Thyroid gland (tissue), 4 donors: ENCODE data around the gene P4HA3. TPM values are rescaled to one million over a fixed set of nuclear protein-coding genes. Genes with fewer than 3 reads are reported as not detected.

ENCODE experiments used
- DNase-seq, 2 donors: peaks; one replicate each; pipeline ENCODE4 v3.0.0-alpha.2; 2019
- H3K27ac ChIP-seq, 3 donors: fragments of 200-600 bp; sonication (generic); 1 replicate in 2 of 3; 2 replicates in 1 of 3; pipeline ENCODE4 v1.5.1; 2016 to 2019; ENCODE audit warnings: mild to moderate bottlenecking in 1 of 3, moderate library complexity in 1 of 3
- H3K27me3 ChIP-seq: fragments of 200-600 bp; sonication (generic); one replicate; pipeline ENCODE4 v1.5.1; 2019
- H3K36me3 ChIP-seq, 2 donors: fragments of 200-600 bp; sonication (generic); one replicate each; pipeline ENCODE4 v1.5.1; 2016 to 2019
- H3K4me1 ChIP-seq, 2 donors: fragments of 200-600 bp; sonication (generic); one replicate each; pipeline ENCODE4 v1.5.1; 2017 to 2019
- H3K4me3 ChIP-seq, 3 donors: fragments of 200-600 bp; sonication (generic); replicated peaks in 1 of 3; 1 replicate in 2 of 3; 2 replicates in 1 of 3; pipeline ENCODE4 v1.5.1; 2016; ENCODE audit warnings: mild to moderate bottlenecking in 1 of 3
- H3K9me3 ChIP-seq: fragments of 200-600 bp; sonication (generic); one replicate; pipeline ENCODE4 v1.5.1; 2017
- POLR2A ChIP-seq, 2 donors: fragments of 450-650 bp; IDR thresholded peaks; one replicate each; pipeline ENCODE4 v1.6.1; 2017; ENCODE audit warnings: antibody characterized with exemption in 2 of 2, mild to moderate bottlenecking in 2 of 2, moderate library complexity in 1 of 2
- WGBS, 2 donors: methylation state at CpG; one replicate each; pipeline ENCODE4 v1.1.5; 2017; 5-methylcytosine and 5-hydroxymethylcytosine counted together
- intact Hi-C: fragments of 100-400 bp; cut with DNase I; formaldehyde crosslinking; loops from one replicate; pipeline ENCODE4 v1.15.1; 2023
- total RNA-seq, 4 donors: library from RNA; depleted of rRNA; stranded (reverse); fragments of >200 nt; gene quantifications; one replicate each; pipeline ENCODE4 v1.2.3, GENCODE V29; 2016
- TF ChIP-seq, protein P1 (sequence below), 6 experiments: fragments of 200-600 bp in 3 of 6; fragments of 450-650 bp in 3 of 6; sonication (generic) in 3 of 6; IDR thresholded peaks; one replicate each; pipeline ENCODE4 v1.5.1; 2016 to 2019; ENCODE audit warnings: antibody characterized with exemption in 6 of 6, mild to moderate bottlenecking in 2 of 6, inconsistent platforms in 1 of 6, moderate library complexity in 1 of 6

The P4HA3 gene
- total RNA-seq, 4 donors from 2014 or later: 1.6 to 4.3 (median 2.7) TPM

DNA sequence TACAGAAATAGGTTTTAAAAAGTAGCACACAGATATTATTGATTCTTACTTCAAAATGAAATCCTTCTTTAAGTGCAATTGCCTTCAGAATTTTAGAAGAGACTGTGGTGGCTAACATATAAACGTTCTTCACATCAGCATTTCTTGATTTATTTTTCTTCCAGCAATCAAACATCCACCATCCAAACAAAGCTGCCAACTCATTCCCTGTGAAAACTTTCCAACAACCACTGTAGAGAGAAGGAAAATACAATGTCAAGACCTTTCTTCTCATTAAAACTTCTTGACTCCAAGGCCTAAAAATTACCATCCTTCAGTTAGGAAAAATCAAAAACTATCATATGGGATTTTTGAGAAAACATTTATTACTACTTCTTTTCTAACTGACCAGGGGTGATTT lies 34.0 kb upstream of the P4HA3 start:
- Histone ChIP-seq H3K27ac (no peak overlapping the region), H3K4me1 (peaks cover 0 to 5% of the 10 kb centered on the region in 2 donors), H3K36me3 (no peaks in the 10 kb centered on the region), H3K4me3 (no peak overlapping the region), H3K27me3 (no peaks in the 10 kb centered on the region), H3K9me3 (no peaks in the 10 kb centered on the region)
- no peak for TF ChIP-seq POLR2A (IDR thresholded peaks at IDR 0.05)
- TF ChIP-seq, protein P1, sequence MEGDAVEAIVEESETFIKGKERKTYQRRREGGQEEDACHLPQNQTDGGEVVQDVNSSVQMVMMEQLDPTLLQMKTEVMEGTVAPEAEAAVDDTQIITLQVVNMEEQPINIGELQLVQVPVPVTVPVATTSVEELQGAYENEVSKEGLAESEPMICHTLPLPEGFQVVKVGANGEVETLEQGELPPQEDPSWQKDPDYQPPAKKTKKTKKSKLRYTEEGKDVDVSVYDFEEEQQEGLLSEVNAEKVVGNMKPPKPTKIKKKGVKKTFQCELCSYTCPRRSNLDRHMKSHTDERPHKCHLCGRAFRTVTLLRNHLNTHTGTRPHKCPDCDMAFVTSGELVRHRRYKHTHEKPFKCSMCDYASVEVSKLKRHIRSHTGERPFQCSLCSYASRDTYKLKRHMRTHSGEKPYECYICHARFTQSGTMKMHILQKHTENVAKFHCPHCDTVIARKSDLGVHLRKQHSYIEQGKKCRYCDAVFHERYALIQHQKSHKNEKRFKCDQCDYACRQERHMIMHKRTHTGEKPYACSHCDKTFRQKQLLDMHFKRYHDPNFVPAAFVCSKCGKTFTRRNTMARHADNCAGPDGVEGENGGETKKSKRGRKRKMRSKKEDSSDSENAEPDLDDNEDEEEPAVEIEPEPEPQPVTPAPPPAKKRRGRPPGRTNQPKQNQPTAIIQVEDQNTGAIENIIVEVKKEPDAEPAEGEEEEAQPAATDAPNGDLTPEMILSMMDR (IDR thresholded peaks at IDR 0.05): no peak
- no peak for DNase-seq
- intact Hi-C loops: no loop called here
- WGBS, 2 donors: 15 to 39% methylated on average over 1 of the region's 1 CpG

DNA sequence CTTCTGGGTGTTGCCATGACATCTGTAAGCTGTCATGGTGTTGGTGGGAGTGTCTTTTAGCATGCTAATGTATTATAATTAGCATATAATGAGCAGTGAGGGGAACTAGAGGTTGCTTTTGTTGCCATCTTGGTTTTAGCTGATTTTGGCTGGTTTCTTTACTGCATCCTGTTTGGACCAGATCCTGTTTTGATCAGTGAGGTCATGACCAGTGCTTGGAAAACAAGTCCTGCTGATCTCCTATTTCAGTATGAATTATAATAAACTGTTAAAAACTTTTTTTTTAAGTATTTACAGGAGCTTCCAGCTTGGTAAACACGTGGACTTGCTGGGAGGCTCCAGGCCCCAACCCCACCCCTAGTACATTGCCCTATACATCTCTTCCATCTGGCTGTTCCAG lies 30.5 kb upstream of the P4HA3 start:
- DNase-seq: no peak
- no peak overlapping the region for H3K4me3 ChIP-seq
- H3K9me3 ChIP-seq: no peaks in the 10 kb centered on the region
- no peaks in the 10 kb centered on the region for H3K36me3 ChIP-seq
- H3K4me1 ChIP-seq: peaks cover 0 to 12% of the 10 kb centered on the region in 2 donors
- H3K27me3 ChIP-seq: no peaks in the 10 kb centered on the region
- TF ChIP-seq POLR2A (IDR thresholded peaks at IDR 0.05): no peak
- TF ChIP-seq, protein P1 (IDR thresholded peaks at IDR 0.05): no peak
- intact Hi-C loops: no loop called here
- WGBS, 2 donors: 62 to 68% methylated on average over 1 of the region's 1 CpG
- H3K27ac ChIP-seq: no peak overlapping the region

DNA sequence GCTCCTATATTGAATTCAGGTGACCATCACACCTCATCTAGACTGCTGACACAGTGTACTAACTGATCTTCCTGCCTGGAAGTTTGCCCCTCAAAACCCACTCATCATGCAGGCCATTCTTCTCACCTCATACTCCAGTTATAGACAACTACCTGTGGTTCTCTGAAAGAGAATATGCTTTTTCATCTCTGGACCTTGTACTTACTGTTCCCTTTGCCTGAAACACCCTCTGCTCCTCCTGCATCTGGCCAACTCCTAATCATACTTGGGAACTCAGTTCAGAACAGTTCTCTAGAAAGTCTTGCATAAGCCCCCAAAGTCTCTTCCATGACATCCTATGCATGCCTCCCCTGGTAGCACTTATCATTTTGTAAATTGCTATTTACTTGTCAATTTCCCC lies 28.2 kb upstream of the P4HA3 start:
- Histone ChIP-seq H3K27ac (no peak overlapping the region), H3K4me1 (peaks cover 0 to 9% of the 10 kb centered on the region in 2 donors), H3K27me3 (no peaks in the 10 kb centered on the region), H3K4me3 (no peak overlapping the region), H3K9me3 (no peaks in the 10 kb centered on the region), H3K36me3 (no peaks in the 10 kb centered on the region)
- TF ChIP-seq, protein P1 (IDR thresholded peaks at IDR 0.05): no peak
- no peak for TF ChIP-seq POLR2A (IDR thresholded peaks at IDR 0.05)
- no peak for DNase-seq
- intact Hi-C loops: no loop called here

DNA sequence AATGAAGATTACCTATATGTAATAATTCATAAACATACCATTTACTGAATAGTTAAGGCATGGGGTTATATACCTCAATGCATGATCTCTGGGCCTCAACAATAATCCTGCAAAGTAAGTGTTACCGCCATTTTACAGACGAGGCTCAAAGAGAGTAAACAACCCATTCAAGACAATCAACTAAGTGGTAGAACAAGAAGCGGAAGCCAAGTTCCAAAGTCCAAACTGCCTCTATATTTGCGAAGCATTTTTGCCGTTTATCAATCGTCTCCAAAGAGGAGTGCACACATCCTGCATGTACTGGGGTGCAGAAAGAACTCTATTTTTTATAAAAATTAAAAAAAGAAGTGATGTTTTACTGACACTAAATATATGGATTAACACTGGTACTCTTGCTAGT lies 27.5 kb upstream of the P4HA3 start:
- H3K27ac ChIP-seq: no peak overlapping the region
- no peak for TF ChIP-seq POLR2A (IDR thresholded peaks at IDR 0.05)
- TF ChIP-seq, protein P1 (IDR thresholded peaks at IDR 0.05): no peak
- H3K4me3 ChIP-seq: no peak overlapping the region
- no peaks in the 10 kb centered on the region for H3K9me3 ChIP-seq
- H3K4me1 ChIP-seq: peaks cover 0 to 9% of the 10 kb centered on the region in 2 donors
- intact Hi-C loops: no loop called here
- H3K36me3 ChIP-seq: no peaks in the 10 kb centered on the region
- DNase-seq: no peak
- WGBS, 2 donors: 62 to 98% methylated on average over 6 of the region's 6 CpGs
- no peaks in the 10 kb centered on the region for H3K27me3 ChIP-seq

DNA sequence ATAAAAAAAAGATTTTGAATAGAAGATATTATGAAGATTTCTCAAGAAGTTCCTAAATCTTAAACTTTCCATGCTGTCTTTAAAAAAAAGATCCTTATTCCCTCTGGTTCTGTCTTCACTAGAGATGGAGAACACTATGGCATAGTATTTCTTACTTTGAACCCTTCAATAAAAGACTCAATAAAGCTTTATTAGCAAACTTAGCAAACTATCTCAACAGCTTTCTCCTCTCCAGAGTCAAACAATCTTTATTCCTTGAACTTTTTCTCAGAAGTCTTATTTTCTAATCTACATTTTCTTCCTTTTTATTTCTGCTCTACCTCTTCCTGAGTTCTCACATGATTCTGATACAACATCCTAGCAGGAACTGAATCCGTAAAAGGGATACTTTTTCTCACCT lies 21.8 kb upstream of the P4HA3 start:
- WGBS, 2 donors: 96 to 97% methylated on average over 1 of the region's 1 CpG
- intact Hi-C loops: no loop called here
- no peak overlapping the region for H3K27ac ChIP-seq

More for the DNA sequence above, 21.8 kb upstream of the P4HA3 start:
- H3K9me3 ChIP-seq: no peaks in the 10 kb centered on the region
- H3K4me1 ChIP-seq: peaks cover 14 to 33% of the 10 kb centered on the region in 2 donors
- no peak for DNase-seq
- H3K4me3 ChIP-seq: no peak overlapping the region
- no peaks in the 10 kb centered on the region for H3K36me3 ChIP-seq
- H3K27me3 ChIP-seq: no peaks in the 10 kb centered on the region
- TF ChIP-seq, protein P1 (IDR thresholded peaks at IDR 0.05): no peak
- no peak for TF ChIP-seq POLR2A (IDR thresholded peaks at IDR 0.05)
